ENCODE data around the gene IGSF8. TPM values are rescaled to one million over a fixed set of nuclear protein-coding genes. Genes with fewer than 3 reads are reported as not detected.
A peak's percentile ranks its signal among the peaks of the same experiment; 100 is the strongest.

IGSF8 gene
- total RNA-seq, 1 donor from 2014 or later: 37.9 TPM

GRCh38 chr1:160108888-160109662 is 10.7 kb upstream of the IGSF8 start:
- H3K9me3 ChIP-seq: no peaks in the 10 kb centered on the region
- no peak overlapping the region for H3K27ac ChIP-seq
- TF ChIP-seq CTCF (IDR thresholded peaks at IDR 0.05): peak; percentile 20 to 58 (median 31)
- intact Hi-C loops (cut with DNase I): loop anchor here (10.0 kb wide), 1 partner anchor 56 kb away; no protein-coding TSS in a partner anchor
- no peaks in the 10 kb centered on the region for H3K27me3 ChIP-seq
- H3K36me3 ChIP-seq: no peaks in the 10 kb centered on the region
- no peak for DNase-seq (ENCODE audit: low spot score in 2 of 2)
- H3K4me3 ChIP-seq: no peak overlapping the region
- peaks cover 4 to 19% of the 10 kb centered on the region in 2 donors for H3K4me1 ChIP-seq

- Histone ChIP-seq H3K4me3 (no peak overlapping the region), H3K9me3 (no peaks in the 10 kb centered on the region), H3K36me3 (no peaks in the 10 kb centered on the region), H3K27ac (no peak overlapping the region), H3K4me1 (peaks cover 13 to 22% of the 10 kb centered on the region in 2 donors), H3K27me3 (no peaks in the 10 kb centered on the region)
- no peak for TF ChIP-seq CTCF (IDR thresholded peaks at IDR 0.05)
- intact Hi-C loops (cut with DNase I): loop anchor here (10.0 kb wide), 1 partner anchor 57 kb away; no protein-coding TSS in a partner anchor
- no peak for DNase-seq (ENCODE audit: low spot score in 2 of 2)
Observed at GRCh38 chr1:160107512-160107911, 9.1 kb upstream of the IGSF8 start.

DNA sequence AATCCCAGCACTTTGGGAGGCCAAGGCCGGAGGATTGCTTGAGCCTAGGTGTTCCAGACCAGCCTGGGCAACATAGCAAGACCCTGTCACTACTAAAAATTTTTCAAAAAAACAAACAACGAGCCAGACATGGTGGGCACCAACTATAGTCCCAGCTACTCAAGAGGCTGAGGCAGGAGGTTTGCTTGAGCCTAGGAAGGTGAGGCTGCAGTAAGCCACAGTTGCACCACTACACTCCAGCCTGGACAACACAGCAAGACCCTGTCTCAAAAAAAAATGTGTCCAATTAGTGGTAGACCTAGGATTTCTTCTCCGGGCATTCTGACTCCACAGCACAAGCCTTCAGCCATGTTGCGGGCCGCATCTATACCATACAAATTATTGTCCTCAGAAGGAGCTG is 6.7 kb upstream of the IGSF8 start:
- no peak for DNase-seq (ENCODE audit: low spot score in 2 of 2)
- Histone ChIP-seq H3K36me3 (no peaks in the 10 kb centered on the region), H3K27ac (no peak overlapping the region), H3K27me3 (no peaks in the 10 kb centered on the region), H3K9me3 (no peaks in the 10 kb centered on the region), H3K4me1 (peaks cover 13 to 36% of the 10 kb centered on the region in 2 donors), H3K4me3 (no peak overlapping the region)
- TF ChIP-seq CTCF (IDR thresholded peaks at IDR 0.05): no peak
- intact Hi-C loops (cut with DNase I): loop anchor here (2.0 to 10.0 kb wide), 2 partner anchors 26 to 60 kb away; no protein-coding TSS in a partner anchor

DNA sequence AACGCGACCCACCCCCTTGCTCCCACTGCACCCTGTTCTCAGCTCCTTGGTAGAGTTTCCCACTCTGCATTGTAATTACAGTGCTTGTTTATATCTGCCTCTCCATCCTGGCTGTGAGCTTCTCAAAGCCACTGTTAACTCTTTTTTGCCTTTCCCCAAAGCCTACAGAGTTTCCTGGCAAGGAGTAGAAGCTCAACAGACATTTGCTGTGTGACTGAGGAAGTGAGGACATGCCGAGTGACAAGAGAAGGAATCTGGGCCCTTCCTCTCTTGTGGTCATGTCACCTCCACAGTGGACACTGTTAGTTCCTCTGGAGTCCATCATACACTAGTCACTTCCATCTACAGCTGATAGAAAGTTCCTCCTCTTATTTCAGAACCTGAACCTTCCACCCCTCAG is 6.1 kb upstream of the IGSF8 start:
- Histone ChIP-seq H3K27me3 (no peaks in the 10 kb centered on the region), H3K27ac (peak overlapping the region; percentile 53 to 55), H3K4me1 (peaks cover 13 to 36% of the 10 kb centered on the region in 2 donors), H3K4me3 (no peak overlapping the region), H3K9me3 (no peaks in the 10 kb centered on the region), H3K36me3 (no peaks in the 10 kb centered on the region)
- no peak for TF ChIP-seq CTCF (IDR thresholded peaks at IDR 0.05)
- no peak for DNase-seq (ENCODE audit: low spot score in 2 of 2)
- intact Hi-C loops (cut with DNase I): loop anchor here (2.0 to 10.0 kb wide), 2 partner anchors 26 to 60 kb away; no protein-coding TSS in a partner anchor

GRCh38 chr1:160103658-160104408 is 5.4 kb upstream of the IGSF8 start:
- peaks cover 13 to 31% of the 10 kb centered on the region in 2 donors for H3K4me1 ChIP-seq
- no peaks in the 10 kb centered on the region for H3K36me3 ChIP-seq
- H3K4me3 ChIP-seq: no peak overlapping the region
- DNase-seq (ENCODE audit: low spot score in 2 of 2): no peak
- H3K27me3 ChIP-seq: no peaks in the 10 kb centered on the region
- no peaks in the 10 kb centered on the region for H3K9me3 ChIP-seq
- H3K27ac ChIP-seq: peak overlapping the region; percentile 53 to 55
- intact Hi-C loops (cut with DNase I): loop anchor here (2.0 to 10.0 kb wide), 2 partner anchors 27 to 61 kb away; no protein-coding TSS in a partner anchor
- no peak for TF ChIP-seq CTCF (IDR thresholded peaks at IDR 0.05)

All from ascending aorta (tissue), 2 donors.